GM23338 (cell line): ENCODE measurements around the gene SMYD3. TPM values are rescaled to one million over a fixed set of nuclear protein-coding genes. Genes with fewer than 3 reads are reported as not detected.

Experiments
- ATAC-seq: fragments of 200-7000 bp; cut with Tn5 transposase; 3 replicates; pipeline ENCODE4 v1.9.1; 2020
- DNase-seq: peaks from one replicate; pipeline ENCODE4 v3.0.0-alpha.2; 2015; ENCODE audit warnings: low spot score
- H2AFZ ChIP-seq: fragments of 200-600 bp; sonication (generic); 2 replicates; pipeline ENCODE4 v1.8.0; 2016; ENCODE audit warnings: antibody characterized with exemption, mild to moderate bottlenecking, moderate library complexity
- H3F3A ChIP-seq: fragments of 200-600 bp; sonication (generic); replicated peaks from 2 replicates; pipeline ENCODE4 v1.8.0; 2017; ENCODE audit warnings: antibody characterized with exemption, mixed run types, low read depth
- H3K27ac ChIP-seq: fragments of 200-600 bp; sonication (generic); 2 replicates; pipeline ENCODE4 v1.6.1; 2016; ENCODE audit warnings: low read depth
- H3K27me3 ChIP-seq: fragments of 200-600 bp; sonication (generic); 2 replicates; pipeline ENCODE4 v1.8.0; 2016; ENCODE audit warnings: mild to moderate bottlenecking, mixed run types, moderate library complexity; ENCODE audit not compliant: insufficient read depth
- H3K36me3 ChIP-seq: fragments of 200-600 bp; sonication (generic); 2 replicates; pipeline ENCODE4 v1.8.0; 2016; ENCODE audit warnings: mild to moderate bottlenecking; ENCODE audit not compliant: insufficient read depth
- H3K4me1 ChIP-seq: fragments of 200-600 bp; sonication (generic); 2 replicates; pipeline ENCODE4 v1.8.0; 2016; ENCODE audit warnings: mild to moderate bottlenecking, moderate library complexity; ENCODE audit not compliant: insufficient read depth
- H3K4me2 ChIP-seq: fragments of 200-600 bp; sonication (generic); 2 replicates; pipeline ENCODE4 v1.7.1; 2017; ENCODE audit warnings: mixed run types
- H3K4me3 ChIP-seq: fragments of 200-600 bp; sonication (generic); 2 replicates; pipeline ENCODE4 v1.6.1; 2016; ENCODE audit warnings: mixed run types
- H3K79me2 ChIP-seq: fragments of 200-600 bp; sonication (generic); replicated peaks from 2 replicates; pipeline ENCODE4 v1.8.0; 2017; ENCODE audit warnings: mild to moderate bottlenecking; ENCODE audit not compliant: insufficient read depth
- H3K9me2 ChIP-seq: fragments of 200-600 bp; sonication (generic); 2 replicates; pipeline ENCODE4 v1.8.0; 2017; ENCODE audit not compliant: insufficient read depth
- H4K20me1 ChIP-seq: fragments of 200-600 bp; sonication (generic); replicated peaks from 2 replicates; pipeline ENCODE4 v1.8.0; 2017; ENCODE audit warnings: mild to moderate bottlenecking; ENCODE audit not compliant: insufficient read depth
- H3K27ac Mint-ChIP-seq: 2 replicates; pipeline ENCODE4 v1.8.0; 2020; ENCODE audit warnings: inconsistent platforms, mild to moderate bottlenecking, moderate library complexity, mixed read lengths
- H3K27me3 Mint-ChIP-seq: 3 replicates; pipeline ENCODE4 v1.8.0; 2022; ENCODE audit warnings: low read depth, mild to moderate bottlenecking, moderate library complexity, mixed read lengths, inconsistent platforms; ENCODE audit not compliant: insufficient read depth, poor library complexity
- H3K36me3 Mint-ChIP-seq: 3 replicates; pipeline ENCODE4 v1.8.0; 2021; ENCODE audit warnings: low read depth, mild to moderate bottlenecking, inconsistent platforms, moderate library complexity, mixed read lengths
- H3K4me1 Mint-ChIP-seq: 3 replicates; pipeline ENCODE4 v1.8.0; 2020; ENCODE audit warnings: mild to moderate bottlenecking, inconsistent platforms, mixed read lengths
- H3K4me3 Mint-ChIP-seq: 3 replicates; pipeline ENCODE4 v1.8.0; 2021; ENCODE audit warnings: moderate library complexity, mild to moderate bottlenecking, inconsistent platforms, mixed read lengths
- H3K9me3 Mint-ChIP-seq: 3 replicates; pipeline ENCODE4 v1.8.0; 2020; ENCODE audit warnings: moderate library complexity, mild to moderate bottlenecking, inconsistent platforms, mixed read lengths
- EZH2 ChIP-seq: fragments of 200-600 bp; sonication (generic); IDR thresholded peaks from one replicate; pipeline ENCODE4 v1.8.0; 2017; ENCODE audit warnings: antibody characterized with exemption, mild to moderate bottlenecking, low read depth; ENCODE audit not compliant: unreplicated experiment
- EZH2phosphoT487 ChIP-seq: fragments of 200-600 bp; sonication (generic); IDR thresholded peaks from one replicate; pipeline ENCODE4 v1.8.1; 2018; ENCODE audit warnings: antibody characterized with exemption; ENCODE audit not compliant: unreplicated experiment
- JUNB ChIP-seq: IDR thresholded peaks from one replicate; pipeline ENCODE4 v1.6.1; 2016; ENCODE audit warnings: antibody characterized with exemption; ENCODE audit not compliant: unreplicated experiment
- STAT1 ChIP-seq: IDR thresholded peaks from one replicate; pipeline ENCODE4 v1.6.1; 2016; ENCODE audit warnings: antibody characterized with exemption; ENCODE audit not compliant: unreplicated experiment
- polyA plus RNA-seq: library from polyadenylated mRNA; unstranded; fragments of >200 nt; fragmentation: Nextera tagmentation; extraction: Ambion mirVana; gene quantifications from 2 replicates; pipeline ENCODE4 v1.2.1, GENCODE V29; 2016
- total RNA-seq: library from RNA; depleted of rRNA; stranded (reverse); fragments of >200 nt; shearing (Covaris generic); gene quantifications from 2 replicates; pipeline ENCODE4 v1.2.3, GENCODE V29; 2014
- TF ChIP-seq, protein P1 (sequence below): IDR thresholded peaks from one replicate; pipeline ENCODE4 v1.6.1; 2018; ENCODE audit warnings: antibody characterized with exemption; ENCODE audit not compliant: unreplicated experiment
- TF ChIP-seq, protein P2 (sequence below): fragments of 250-450 bp; sonication (Bioruptor Pico); IDR thresholded peaks from 2 replicates; pipeline ENCODE4 v1.5.0; 2020; ENCODE audit warnings: mild to moderate bottlenecking, moderate library complexity
- TF ChIP-seq, protein P3 (sequence below): IDR thresholded peaks from 2 replicates; pipeline ENCODE4 v1.6.1; 2016; ENCODE audit warnings: antibody characterized with exemption
- TF ChIP-seq, protein P4 (sequence below), 2 experiments: fragments of 200-600 bp in 1 of 2; sonication (generic) in 1 of 2; conservative IDR thresholded peaks; 2 replicates each; pipeline versions ENCODE4 v1.5.1 to v1.6.1; 2016 to 2017; ENCODE audit warnings: antibody characterized with exemption in 2 of 2, low read depth in 2 of 2, mild to moderate bottlenecking in 2 of 2, moderate library complexity in 1 of 2

SMYD3 gene
- total and polyA plus RNA-seq, 2 experiments from 2014 or later = 31.8 to 34.4 TPM

DNA sequence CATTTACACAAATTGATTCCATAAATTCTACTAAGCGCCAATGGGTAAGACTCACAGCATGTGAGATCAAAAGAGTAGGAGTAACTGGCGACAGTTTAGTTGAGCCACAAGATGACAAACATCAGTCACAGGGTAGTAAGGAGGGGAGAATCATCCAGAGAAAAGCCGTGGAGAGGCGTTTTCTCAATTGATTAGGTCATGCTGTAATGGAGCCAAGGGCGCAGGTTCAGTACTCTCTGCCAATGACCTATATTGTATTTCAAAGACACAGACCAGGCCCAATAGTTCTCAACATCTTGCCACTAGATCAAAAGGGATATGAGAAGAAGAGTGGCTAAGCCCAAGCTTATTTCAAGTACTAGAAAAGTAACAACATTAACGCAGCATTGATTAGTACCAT lies 467.5 kb downstream of the SMYD3 start (continued):
- TF ChIP-seq, protein P1, sequence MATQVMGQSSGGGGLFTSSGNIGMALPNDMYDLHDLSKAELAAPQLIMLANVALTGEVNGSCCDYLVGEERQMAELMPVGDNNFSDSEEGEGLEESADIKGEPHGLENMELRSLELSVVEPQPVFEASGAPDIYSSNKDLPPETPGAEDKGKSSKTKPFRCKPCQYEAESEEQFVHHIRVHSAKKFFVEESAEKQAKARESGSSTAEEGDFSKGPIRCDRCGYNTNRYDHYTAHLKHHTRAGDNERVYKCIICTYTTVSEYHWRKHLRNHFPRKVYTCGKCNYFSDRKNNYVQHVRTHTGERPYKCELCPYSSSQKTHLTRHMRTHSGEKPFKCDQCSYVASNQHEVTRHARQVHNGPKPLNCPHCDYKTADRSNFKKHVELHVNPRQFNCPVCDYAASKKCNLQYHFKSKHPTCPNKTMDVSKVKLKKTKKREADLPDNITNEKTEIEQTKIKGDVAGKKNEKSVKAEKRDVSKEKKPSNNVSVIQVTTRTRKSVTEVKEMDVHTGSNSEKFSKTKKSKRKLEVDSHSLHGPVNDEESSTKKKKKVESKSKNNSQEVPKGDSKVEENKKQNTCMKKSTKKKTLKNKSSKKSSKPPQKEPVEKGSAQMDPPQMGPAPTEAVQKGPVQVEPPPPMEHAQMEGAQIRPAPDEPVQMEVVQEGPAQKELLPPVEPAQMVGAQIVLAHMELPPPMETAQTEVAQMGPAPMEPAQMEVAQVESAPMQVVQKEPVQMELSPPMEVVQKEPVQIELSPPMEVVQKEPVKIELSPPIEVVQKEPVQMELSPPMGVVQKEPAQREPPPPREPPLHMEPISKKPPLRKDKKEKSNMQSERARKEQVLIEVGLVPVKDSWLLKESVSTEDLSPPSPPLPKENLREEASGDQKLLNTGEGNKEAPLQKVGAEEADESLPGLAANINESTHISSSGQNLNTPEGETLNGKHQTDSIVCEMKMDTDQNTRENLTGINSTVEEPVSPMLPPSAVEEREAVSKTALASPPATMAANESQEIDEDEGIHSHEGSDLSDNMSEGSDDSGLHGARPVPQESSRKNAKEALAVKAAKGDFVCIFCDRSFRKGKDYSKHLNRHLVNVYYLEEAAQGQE = no peak
- TF ChIP-seq, protein P2, sequence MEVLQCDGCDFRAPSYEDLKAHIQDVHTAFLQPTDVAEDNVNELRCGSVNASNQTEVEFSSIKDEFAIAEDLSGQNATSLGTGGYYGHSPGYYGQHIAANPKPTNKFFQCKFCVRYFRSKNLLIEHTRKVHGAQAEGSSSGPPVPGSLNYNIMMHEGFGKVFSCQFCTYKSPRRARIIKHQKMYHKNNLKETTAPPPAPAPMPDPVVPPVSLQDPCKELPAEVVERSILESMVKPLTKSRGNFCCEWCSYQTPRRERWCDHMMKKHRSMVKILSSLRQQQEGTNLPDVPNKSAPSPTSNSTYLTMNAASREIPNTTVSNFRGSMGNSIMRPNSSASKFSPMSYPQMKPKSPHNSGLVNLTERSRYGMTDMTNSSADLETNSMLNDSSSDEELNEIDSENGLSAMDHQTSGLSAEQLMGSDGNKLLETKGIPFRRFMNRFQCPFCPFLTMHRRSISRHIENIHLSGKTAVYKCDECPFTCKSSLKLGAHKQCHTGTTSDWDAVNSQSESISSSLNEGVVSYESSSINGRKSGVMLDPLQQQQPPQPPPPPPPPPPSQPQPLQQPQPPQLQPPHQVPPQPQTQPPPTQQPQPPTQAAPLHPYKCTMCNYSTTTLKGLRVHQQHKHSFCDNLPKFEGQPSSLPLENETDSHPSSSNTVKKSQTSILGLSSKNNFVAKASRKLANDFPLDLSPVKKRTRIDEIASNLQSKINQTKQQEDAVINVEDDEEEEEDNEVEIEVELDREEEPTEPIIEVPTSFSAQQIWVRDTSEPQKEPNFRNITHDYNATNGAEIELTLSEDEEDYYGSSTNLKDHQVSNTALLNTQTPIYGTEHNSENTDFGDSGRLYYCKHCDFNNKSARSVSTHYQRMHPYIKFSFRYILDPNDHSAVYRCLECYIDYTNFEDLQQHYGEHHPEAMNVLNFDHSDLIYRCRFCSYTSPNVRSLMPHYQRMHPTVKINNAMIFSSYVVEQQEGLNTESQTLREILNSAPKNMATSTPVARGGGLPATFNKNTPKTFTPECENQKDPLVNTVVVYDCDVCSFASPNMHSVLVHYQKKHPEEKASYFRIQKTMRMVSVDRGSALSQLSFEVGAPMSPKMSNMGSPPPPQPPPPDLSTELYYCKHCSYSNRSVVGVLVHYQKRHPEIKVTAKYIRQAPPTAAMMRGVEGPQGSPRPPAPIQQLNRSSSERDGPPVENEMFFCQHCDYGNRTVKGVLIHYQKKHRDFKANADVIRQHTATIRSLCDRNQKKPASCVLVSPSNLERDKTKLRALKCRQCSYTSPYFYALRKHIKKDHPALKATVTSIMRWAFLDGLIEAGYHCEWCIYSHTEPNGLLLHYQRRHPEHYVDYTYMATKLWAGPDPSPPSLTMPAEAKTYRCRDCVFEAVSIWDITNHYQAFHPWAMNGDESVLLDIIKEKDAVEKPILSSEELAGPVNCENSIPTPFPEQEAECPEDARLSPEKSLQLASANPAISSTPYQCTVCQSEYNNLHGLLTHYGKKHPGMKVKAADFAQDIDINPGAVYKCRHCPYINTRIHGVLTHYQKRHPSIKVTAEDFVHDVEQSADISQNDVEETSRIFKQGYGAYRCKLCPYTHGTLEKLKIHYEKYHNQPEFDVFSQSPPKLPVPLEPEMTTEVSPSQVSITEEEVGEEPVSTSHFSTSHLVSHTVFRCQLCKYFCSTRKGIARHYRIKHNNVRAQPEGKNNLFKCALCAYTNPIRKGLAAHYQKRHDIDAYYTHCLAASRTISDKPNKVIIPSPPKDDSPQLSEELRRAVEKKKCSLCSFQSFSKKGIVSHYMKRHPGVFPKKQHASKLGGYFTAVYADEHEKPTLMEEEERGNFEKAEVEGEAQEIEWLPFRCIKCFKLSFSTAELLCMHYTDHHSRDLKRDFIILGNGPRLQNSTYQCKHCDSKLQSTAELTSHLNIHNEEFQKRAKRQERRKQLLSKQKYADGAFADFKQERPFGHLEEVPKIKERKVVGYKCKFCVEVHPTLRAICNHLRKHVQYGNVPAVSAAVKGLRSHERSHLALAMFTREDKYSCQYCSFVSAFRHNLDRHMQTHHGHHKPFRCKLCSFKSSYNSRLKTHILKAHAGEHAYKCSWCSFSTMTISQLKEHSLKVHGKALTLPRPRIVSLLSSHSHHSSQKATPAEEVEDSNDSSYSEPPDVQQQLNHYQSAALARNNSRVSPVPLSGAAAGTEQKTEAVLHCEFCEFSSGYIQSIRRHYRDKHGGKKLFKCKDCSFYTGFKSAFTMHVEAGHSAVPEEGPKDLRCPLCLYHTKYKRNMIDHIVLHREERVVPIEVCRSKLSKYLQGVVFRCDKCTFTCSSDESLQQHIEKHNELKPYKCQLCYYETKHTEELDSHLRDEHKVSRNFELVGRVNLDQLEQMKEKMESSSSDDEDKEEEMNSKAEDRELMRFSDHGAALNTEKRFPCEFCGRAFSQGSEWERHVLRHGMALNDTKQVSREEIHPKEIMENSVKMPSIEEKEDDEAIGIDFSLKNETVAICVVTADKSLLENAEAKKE (CRISPR knock-in tag) = no peak

DNA sequence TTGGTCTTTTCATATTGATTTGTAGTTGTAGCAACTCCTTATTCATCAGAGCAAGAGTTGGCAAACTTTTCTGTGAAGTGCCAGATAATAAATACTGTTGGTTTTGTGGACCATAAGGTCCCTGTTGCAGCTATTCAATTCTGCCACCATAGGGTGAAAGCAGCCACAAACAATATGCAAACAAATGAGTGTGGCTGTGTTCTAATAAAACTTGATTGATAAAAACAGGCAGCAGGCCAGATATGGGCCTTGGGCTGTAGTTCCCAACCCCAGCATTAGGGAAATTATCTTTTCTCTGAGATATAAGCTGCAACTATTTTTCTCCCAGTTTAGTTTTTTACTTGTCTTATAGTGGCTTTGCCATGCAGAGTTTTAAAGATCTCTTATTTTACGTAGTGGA lies 469.2 kb downstream of the SMYD3 start:
- no peaks in the 10 kb centered on the region for H3K9me3 Mint-ChIP-seq
- TF ChIP-seq EZH2phosphoT487 (no peak), JUNB (no peak), EZH2 (no peak), STAT1 (no peak)
- TF ChIP-seq, protein P3, sequence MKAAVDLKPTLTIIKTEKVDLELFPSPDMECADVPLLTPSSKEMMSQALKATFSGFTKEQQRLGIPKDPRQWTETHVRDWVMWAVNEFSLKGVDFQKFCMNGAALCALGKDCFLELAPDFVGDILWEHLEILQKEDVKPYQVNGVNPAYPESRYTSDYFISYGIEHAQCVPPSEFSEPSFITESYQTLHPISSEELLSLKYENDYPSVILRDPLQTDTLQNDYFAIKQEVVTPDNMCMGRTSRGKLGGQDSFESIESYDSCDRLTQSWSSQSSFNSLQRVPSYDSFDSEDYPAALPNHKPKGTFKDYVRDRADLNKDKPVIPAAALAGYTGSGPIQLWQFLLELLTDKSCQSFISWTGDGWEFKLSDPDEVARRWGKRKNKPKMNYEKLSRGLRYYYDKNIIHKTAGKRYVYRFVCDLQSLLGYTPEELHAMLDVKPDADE = no peak
- TF ChIP-seq, protein P4, sequence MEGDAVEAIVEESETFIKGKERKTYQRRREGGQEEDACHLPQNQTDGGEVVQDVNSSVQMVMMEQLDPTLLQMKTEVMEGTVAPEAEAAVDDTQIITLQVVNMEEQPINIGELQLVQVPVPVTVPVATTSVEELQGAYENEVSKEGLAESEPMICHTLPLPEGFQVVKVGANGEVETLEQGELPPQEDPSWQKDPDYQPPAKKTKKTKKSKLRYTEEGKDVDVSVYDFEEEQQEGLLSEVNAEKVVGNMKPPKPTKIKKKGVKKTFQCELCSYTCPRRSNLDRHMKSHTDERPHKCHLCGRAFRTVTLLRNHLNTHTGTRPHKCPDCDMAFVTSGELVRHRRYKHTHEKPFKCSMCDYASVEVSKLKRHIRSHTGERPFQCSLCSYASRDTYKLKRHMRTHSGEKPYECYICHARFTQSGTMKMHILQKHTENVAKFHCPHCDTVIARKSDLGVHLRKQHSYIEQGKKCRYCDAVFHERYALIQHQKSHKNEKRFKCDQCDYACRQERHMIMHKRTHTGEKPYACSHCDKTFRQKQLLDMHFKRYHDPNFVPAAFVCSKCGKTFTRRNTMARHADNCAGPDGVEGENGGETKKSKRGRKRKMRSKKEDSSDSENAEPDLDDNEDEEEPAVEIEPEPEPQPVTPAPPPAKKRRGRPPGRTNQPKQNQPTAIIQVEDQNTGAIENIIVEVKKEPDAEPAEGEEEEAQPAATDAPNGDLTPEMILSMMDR (conservative IDR thresholded peaks at IDR 0.05; ENCODE audit: low read depth in 2 of 2) = no peak
- TF ChIP-seq, protein P1 = no peak

More for the DNA sequence above, 469.2 kb downstream of the SMYD3 start:
- H3F3A ChIP-seq = no peaks in the 10 kb centered on the region
- H3K27ac Mint-ChIP-seq = no peak overlapping the region
- no peaks in the 10 kb centered on the region for H3K9me2 ChIP-seq
- ATAC-seq (no peak), DNase-seq (no peak)
- no peaks in the 10 kb centered on the region for H3K79me2 ChIP-seq
- H3K4me2 ChIP-seq = no peak overlapping the region
- no peak overlapping the region for H3K27ac ChIP-seq
- H3K27me3 ChIP-seq = no peaks in the 10 kb centered on the region
- H3K36me3 ChIP-seq = no peaks in the 10 kb centered on the region
- H3K4me1 ChIP-seq = peaks cover 6% of the 10 kb centered on the region; the same call in 1 of the 2 replicates
- H3K4me1 Mint-ChIP-seq = peaks cover 15% of the 10 kb centered on the region
- peaks cover 3% of the 10 kb centered on the region for H3K27me3 Mint-ChIP-seq
- no peaks in the 10 kb centered on the region for H4K20me1 ChIP-seq
- no peaks in the 10 kb centered on the region for H3K36me3 Mint-ChIP-seq
- no peak overlapping the region for H3K4me3 ChIP-seq
- no peak overlapping the region for H3K4me3 Mint-ChIP-seq
- no peak overlapping the region for H2AFZ ChIP-seq
